IgD-negative memory B cell (primary cell): Measurements from ENCODE around the gene CRY2. TPM values are rescaled to one million over a fixed set of nuclear protein-coding genes. Genes with fewer than 3 reads are reported as not detected.
A peak's percentile ranks its signal among the peaks of the same experiment; 100 is the strongest.

ENCODE experiments used
- H3K27ac Mint-ChIP-seq, 3 donors: one replicate each; pipeline ENCODE4 v1.8.0; 2020 to 2022; ENCODE audit warnings: mild to moderate bottlenecking in 3 of 3, mixed read lengths in 3 of 3, moderate library complexity in 1 of 3
- H3K27me3 Mint-ChIP-seq: one replicate; pipeline ENCODE4 v1.8.0; 2021; ENCODE audit warnings: mixed read lengths
- H3K36me3 Mint-ChIP-seq: one replicate; pipeline ENCODE4 v1.8.0; 2020; ENCODE audit warnings: mild to moderate bottlenecking, mixed read lengths
- H3K4me1 Mint-ChIP-seq, 3 donors: one replicate each; pipeline ENCODE4 v1.8.0; 2020 to 2022; ENCODE audit warnings: mixed read lengths in 3 of 3, mild to moderate bottlenecking in 1 of 3
- H3K4me3 Mint-ChIP-seq, 4 donors: one replicate each; pipeline ENCODE4 v1.8.0; 2020 to 2022; ENCODE audit warnings: mild to moderate bottlenecking in 4 of 4, mixed read lengths in 4 of 4, moderate library complexity in 3 of 4
- H3K9me3 Mint-ChIP-seq, 3 donors: one replicate each; pipeline ENCODE4 v1.8.0; 2020 to 2021; ENCODE audit warnings: mixed read lengths in 3 of 3, mild to moderate bottlenecking in 1 of 3
- polyA plus RNA-seq: library from polyadenylated mRNA; unstranded; fragments of 300-500 nt; fragmentation: Illumina TruSeq; gene quantifications from one replicate; pipeline ENCODE4 v1.2.3, GENCODE V29; 2021

CRY2 gene
- polyA plus RNA-seq, 1 donor from 2014 or later: 39.3 TPM

GRCh38 chr11:45917286-45917622 lies 70.0 kb downstream of the CRY2 start:
- H3K4me3 Mint-ChIP-seq: peak overlapping the region; percentile 93 to 99 (median 96)
- H3K9me3 Mint-ChIP-seq: no peaks in the 10 kb centered on the region
- H3K36me3 Mint-ChIP-seq: peaks cover 4% of the 10 kb centered on the region
- H3K27ac Mint-ChIP-seq: peak overlapping the region; percentile 91 to 98 (median 98)
- H3K4me1 Mint-ChIP-seq: peaks cover 26 to 41% (median 28%) of the 10 kb centered on the region in 3 donors
- H3K27me3 Mint-ChIP-seq: no peaks in the 10 kb centered on the region

- Mint-ChIP-seq H3K27ac (peak within 1 kb of the TSS; percentile 91 to 98 (median 98)), H3K4me1 (peaks cover 26 to 41% (median 28%) of the 10 kb centered on the region in 3 donors), H3K9me3 (no peaks in the 10 kb centered on the region), H3K27me3 (no peaks in the 10 kb centered on the region), H3K4me3 (peak within 1 kb of the TSS; percentile 93 to 99 (median 96)), H3K36me3 (peaks cover 4% of the 10 kb centered on the region)
Measured at GRCh38 chr11:45917623-45918330, 70.5 kb downstream of the CRY2 start, which contains the start of gene PEX16. PEX16 (minus strand) TSS chr11:45917877; CDS start chr11:45917811, 66 bp downstream.

GRCh38 chr11:45918331-45918941 lies 71.2 kb downstream of the CRY2 start:
- Mint-ChIP-seq H3K4me3 (peak overlapping the region; percentile 93 to 99 (median 96)), H3K27ac (peak overlapping the region; percentile 91 to 98 (median 98)), H3K27me3 (no peaks in the 10 kb centered on the region), H3K4me1 (peaks cover 28 to 43% (median 28%) of the 10 kb centered on the region in 3 donors), H3K36me3 (peaks cover 4% of the 10 kb centered on the region), H3K9me3 (no peaks in the 10 kb centered on the region)

- peaks cover 4% of the 10 kb centered on the region for H3K36me3 Mint-ChIP-seq
- no peaks in the 10 kb centered on the region for H3K9me3 Mint-ChIP-seq
- H3K4me1 Mint-ChIP-seq: peaks cover 28 to 46% (median 31%) of the 10 kb centered on the region in 3 donors
- H3K4me3 Mint-ChIP-seq: peak overlapping the region; percentile 93 to 99 (median 96)
- no peaks in the 10 kb centered on the region for H3K27me3 Mint-ChIP-seq
- H3K27ac Mint-ChIP-seq: peak overlapping the region; percentile 91 to 98 (median 98)
Measured at GRCh38 chr11:45918962-45919675, 71.8 kb downstream of the CRY2 start.

- peaks cover 4% of the 10 kb centered on the region for H3K36me3 Mint-ChIP-seq
- H3K4me1 Mint-ChIP-seq: peaks cover 28 to 54% (median 33%) of the 10 kb centered on the region in 3 donors
- no peaks in the 10 kb centered on the region for H3K27me3 Mint-ChIP-seq
- no peaks in the 10 kb centered on the region for H3K9me3 Mint-ChIP-seq
- H3K27ac Mint-ChIP-seq: peak overlapping the region; percentile 41 to 91 (median 76)
- H3K4me3 Mint-ChIP-seq: peak overlapping the region; percentile 93 to 99 (median 96)
Measured at GRCh38 chr11:45919806-45920530, 72.7 kb downstream of the CRY2 start.

- peak overlapping the region; percentile 77 to 99 (median 92) for H3K4me3 Mint-ChIP-seq
- H3K27me3 Mint-ChIP-seq: no peaks in the 10 kb centered on the region
- peaks cover 28 to 51% (median 34%) of the 10 kb centered on the region in 3 donors for H3K4me1 Mint-ChIP-seq
- peak overlapping the region; percentile 70 to 91 (median 88) for H3K27ac Mint-ChIP-seq
- peaks cover 4% of the 10 kb centered on the region for H3K36me3 Mint-ChIP-seq
- no peaks in the 10 kb centered on the region for H3K9me3 Mint-ChIP-seq
Measured at GRCh38 chr11:45920531-45921477, 73.5 kb downstream of the CRY2 start.

- H3K9me3 Mint-ChIP-seq: no peaks in the 10 kb centered on the region
- H3K27me3 Mint-ChIP-seq: no peaks in the 10 kb centered on the region
- peak overlapping the region; percentile 77 to 93 (median 86) for H3K4me3 Mint-ChIP-seq
- no peaks in the 10 kb centered on the region for H3K36me3 Mint-ChIP-seq
- peaks cover 28 to 48% (median 32%) of the 10 kb centered on the region in 3 donors for H3K4me1 Mint-ChIP-seq
- H3K27ac Mint-ChIP-seq: peak overlapping the region; percentile 67 to 91 (median 88)
Measured at GRCh38 chr11:45921561-45922424, 74.5 kb downstream of the CRY2 start.

GRCh38 chr11:45922425-45923082 lies 75.3 kb downstream of the CRY2 start, which contains the start of gene LARGE2:
LARGE2 (plus strand) TSS chr11:45922656; CDS start chr11:45922883, 227 bp downstream.
- no peaks in the 10 kb centered on the region for H3K9me3 Mint-ChIP-seq
- H3K4me3 Mint-ChIP-seq: peak within 1 kb of the TSS; percentile 93 to 98 (median 96)
- H3K27me3 Mint-ChIP-seq: no peaks in the 10 kb centered on the region
- H3K36me3 Mint-ChIP-seq: no peaks in the 10 kb centered on the region
- H3K27ac Mint-ChIP-seq: peak within 1 kb of the TSS; percentile 88 to 97 (median 93)
- peaks cover 33 to 50% (median 34%) of the 10 kb centered on the region in 3 donors for H3K4me1 Mint-ChIP-seq

- no peaks in the 10 kb centered on the region for H3K9me3 Mint-ChIP-seq
- peak overlapping the region; percentile 93 to 98 (median 96) for H3K4me3 Mint-ChIP-seq
- H3K36me3 Mint-ChIP-seq: no peaks in the 10 kb centered on the region
- H3K27me3 Mint-ChIP-seq: no peaks in the 10 kb centered on the region
- H3K4me1 Mint-ChIP-seq: peaks cover 25 to 54% (median 38%) of the 10 kb centered on the region in 3 donors
- peak overlapping the region; percentile 62 to 95 (median 93) for H3K27ac Mint-ChIP-seq
Measured at GRCh38 chr11:45924036-45924915, 77.0 kb downstream of the CRY2 start.

GRCh38 chr11:45924927-45925326 lies 77.7 kb downstream of the CRY2 start:
- H3K9me3 Mint-ChIP-seq: no peaks in the 10 kb centered on the region
- H3K4me1 Mint-ChIP-seq: peaks cover 23 to 50% (median 31%) of the 10 kb centered on the region in 3 donors
- peak overlapping the region; percentile 59 to 89 (median 62) for H3K27ac Mint-ChIP-seq
- peak overlapping the region in 2 of 4 donors; percentile 96 for H3K4me3 Mint-ChIP-seq
- H3K27me3 Mint-ChIP-seq: no peaks in the 10 kb centered on the region
- H3K36me3 Mint-ChIP-seq: no peaks in the 10 kb centered on the region

GRCh38 chr11:45925550-45925949 lies 78.3 kb downstream of the CRY2 start:
- peak overlapping the region; percentile 46 to 89 (median 62) for H3K27ac Mint-ChIP-seq
- peaks cover 2% of the 10 kb centered on the region for H3K36me3 Mint-ChIP-seq
- peak overlapping the region in 2 of 4 donors; percentile 30 to 96 for H3K4me3 Mint-ChIP-seq
- peaks cover 23 to 51% (median 31%) of the 10 kb centered on the region in 3 donors for H3K4me1 Mint-ChIP-seq
- no peaks in the 10 kb centered on the region for H3K9me3 Mint-ChIP-seq
- H3K27me3 Mint-ChIP-seq: peaks cover 3% of the 10 kb centered on the region
